Keratinocyte (primary cell): ENCODE measurements around the gene DNMBP. TPM values are rescaled to one million over a fixed set of nuclear protein-coding genes. Genes with fewer than 3 reads are reported as not detected.

ENCODE experiments used
- DNase-seq: peaks from one replicate; pipeline ENCODE4 v3.0.0-alpha.2; 2011; ENCODE audit warnings: low read depth, missing footprints, low spot score
- FAIRE-seq: peaks from 2 replicates; lab custom pipeline; 2011; peaks lifted over from hg19 to GRCh38; lab: Jason Lieb, UNC
- H2AFZ ChIP-seq: 2 replicates; pipeline ENCODE4 v1.6.0; 2012; ENCODE audit warnings: low read length, control low read depth, inconsistent platforms; ENCODE audit not compliant: control insufficient read depth
- H3K27ac ChIP-seq: 2 replicates; pipeline ENCODE4 v1.5.1; 2011; ENCODE audit warnings: low read length; ENCODE audit not compliant: control insufficient read depth, insufficient read depth
- H3K27me3 ChIP-seq: 3 replicates; pipeline ENCODE4 v1.6.0; 2011; ENCODE audit warnings: low read length; ENCODE audit not compliant: control insufficient read depth, insufficient read depth; ENCODE audit errors: extremely low read depth
- H3K36me3 ChIP-seq, 2 experiments: 2 replicates in 1 of 2; 3 replicates in 1 of 2; pipeline ENCODE4 v1.5.1; 2011; ENCODE audit warnings: low read length in 2 of 2, mild to moderate bottlenecking in 1 of 2; ENCODE audit not compliant: control insufficient read depth in 2 of 2, insufficient read depth in 2 of 2; ENCODE audit errors: extremely low read depth in 1 of 2
- H3K4me1 ChIP-seq: 3 replicates; pipeline ENCODE4 v1.5.1; 2011; ENCODE audit warnings: low read length; ENCODE audit not compliant: control insufficient read depth, insufficient read depth; ENCODE audit errors: extremely low read depth
- H3K4me2 ChIP-seq: 3 replicates; pipeline ENCODE4 v1.6.0; 2011; ENCODE audit warnings: low read depth, low read length; ENCODE audit not compliant: control insufficient read depth, insufficient read depth; ENCODE audit errors: extremely low read depth
- H3K4me3 ChIP-seq, 3 experiments: fragments of 200-600 bp in 1 of 3; sonication (generic) in 1 of 3; 2 replicates in 2 of 3; 3 replicates in 1 of 3; pipeline ENCODE4 v1.5.1; 2011 to 2016; ENCODE audit warnings: low read length in 3 of 3, mild to moderate bottlenecking in 3 of 3, control low read depth in 2 of 3, inconsistent platforms in 1 of 3, low read depth in 1 of 3, mixed read lengths in 1 of 3, mixed run types in 1 of 3, moderate library complexity in 1 of 3; ENCODE audit not compliant: control insufficient read depth in 2 of 3, insufficient read depth in 2 of 3; ENCODE audit errors: extremely low read depth in 1 of 3
- H3K79me2 ChIP-seq: 2 replicates; pipeline ENCODE4 v1.6.0; 2012; ENCODE audit warnings: low read length; ENCODE audit not compliant: control insufficient read depth, insufficient read depth
- H3K9ac ChIP-seq: 3 replicates; pipeline ENCODE4 v1.6.0; 2011; ENCODE audit warnings: low read length; ENCODE audit not compliant: control insufficient read depth, insufficient read depth; ENCODE audit errors: extremely low read depth
- H3K9me1 ChIP-seq: 3 replicates; pipeline ENCODE4 v1.6.0; 2011; ENCODE audit warnings: low read length; ENCODE audit not compliant: control insufficient read depth, insufficient read depth; ENCODE audit errors: extremely low read depth
- H3K9me3 ChIP-seq: 2 replicates; pipeline ENCODE4 v1.5.1; 2012; ENCODE audit warnings: low read depth, low read length; ENCODE audit not compliant: control insufficient read depth
- H4K20me1 ChIP-seq: 3 replicates; pipeline ENCODE4 v1.6.0; 2011; ENCODE audit warnings: low read length; ENCODE audit not compliant: control insufficient read depth, insufficient read depth; ENCODE audit errors: extremely low read depth
- EZH2 ChIP-seq: IDR thresholded peaks from one replicate; pipeline ENCODE4 v1.6.1; 2012; ENCODE audit warnings: inconsistent platforms, mild to moderate bottlenecking, low read length, moderate library complexity
- dilution Hi-C: fragments of 300-500 bp; cut with MboI; formaldehyde crosslinking; loops from one replicate; pipeline ENCODE4 v1.7.0; 2020; ENCODE audit warnings: low sequenced_read_pairs; ENCODE audit not compliant: extremely low pct_ligation_motif_present
- polyA plus RNA-seq, 5 experiments: library from polyadenylated mRNA; depleted of rRNA in 3 of 5; stranded (reverse) in 3 of 5; stranded (forward) in 1 of 5; unstranded in 1 of 5; fragments of >200 nt; gene quantifications; 1 replicate in 1 of 5; 2 replicates in 3 of 5; 3 replicates in 1 of 5; pipeline versions ENCODE4 v1.2.1 to v1.2.3, GENCODE V29; 2011 to 2012; ENCODE audit warnings: missing spikeins in 2 of 5, low read depth in 1 of 5, low replicate concordance in 1 of 5
- TF ChIP-seq, protein P1 (sequence below), 3 experiments: IDR thresholded peaks in 1 of 3; conservative IDR thresholded peaks in 1 of 3; optimal IDR thresholded peaks in 1 of 3; 2 replicates in 2 of 3; 3 replicates in 1 of 3; pipeline versions ENCODE3 to v1.5.1; 2011; ENCODE audit warnings: low read length in 3 of 3, mild to moderate bottlenecking in 3 of 3, moderate library complexity in 2 of 3, control low read depth in 1 of 3, inconsistent platforms in 1 of 3; ENCODE audit not compliant: insufficient read depth in 2 of 3; ENCODE audit errors: extremely low read depth in 1 of 3

Gene DNMBP
- polyA plus RNA-seq, 1 donor (not counting 4 experiments of a cell fraction or from before 2014, with no cell fraction given) = 15.8 TPM

DNA sequence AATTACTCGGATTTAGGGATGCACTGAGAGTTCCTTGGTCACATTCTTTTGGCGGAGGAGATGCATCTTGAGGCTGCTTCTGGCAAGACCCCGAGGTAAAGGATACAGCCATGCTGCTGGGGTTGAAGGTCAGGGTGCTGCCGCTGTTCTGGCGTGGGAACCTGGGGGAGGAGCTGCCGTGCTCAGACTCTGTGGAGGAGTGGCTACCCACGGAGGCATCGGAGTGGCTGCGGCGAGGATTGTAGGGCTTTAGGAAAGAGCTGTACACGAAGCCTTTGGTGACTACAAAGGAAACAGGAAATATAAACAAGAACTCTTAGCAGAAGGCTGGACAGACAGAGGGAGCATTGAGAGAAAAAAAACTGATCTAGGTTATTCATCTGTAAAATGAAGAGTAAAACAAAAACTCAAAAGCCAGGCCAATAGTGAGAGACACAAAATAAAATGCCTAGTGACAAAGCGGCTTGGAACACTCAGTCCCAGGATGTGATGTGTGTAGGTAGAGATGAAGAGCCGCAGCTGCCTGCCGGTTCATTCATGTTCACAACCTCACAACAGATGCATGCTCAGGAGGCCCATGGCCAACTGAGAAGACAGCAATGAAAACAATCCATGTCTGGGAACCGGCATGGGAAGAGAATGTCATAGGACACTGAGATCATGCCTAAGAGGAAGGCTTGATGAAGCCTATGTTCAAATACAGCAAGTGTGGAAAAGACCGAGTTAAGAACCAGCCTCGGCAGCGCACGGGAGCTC lies 129.5 kb downstream of the DNMBP start:
- dilution Hi-C loops = no loop called here
- Histone ChIP-seq H3K27me3 (no peaks in the 10 kb centered on the region), H3K36me3 (peaks cover 35 to 61% of the 10 kb centered on the region in 2 experiments), H3K9me3 (no peaks in the 10 kb centered on the region), H3K4me1 (no peaks in the 10 kb centered on the region), H4K20me1 (no peaks in the 10 kb centered on the region), H3K9me1 (no peaks in the 10 kb centered on the region), H3K9ac (no peak overlapping the region), H3K79me2 (peaks cover 2% of the 10 kb centered on the region), H3K27ac (no peak overlapping the region), H2AFZ (no peak overlapping the region), H3K4me2 (no peak overlapping the region), H3K4me3 (no peak overlapping the region)
- DNase-seq = no peak
- no peak for FAIRE-seq
- TF ChIP-seq, protein P1, sequence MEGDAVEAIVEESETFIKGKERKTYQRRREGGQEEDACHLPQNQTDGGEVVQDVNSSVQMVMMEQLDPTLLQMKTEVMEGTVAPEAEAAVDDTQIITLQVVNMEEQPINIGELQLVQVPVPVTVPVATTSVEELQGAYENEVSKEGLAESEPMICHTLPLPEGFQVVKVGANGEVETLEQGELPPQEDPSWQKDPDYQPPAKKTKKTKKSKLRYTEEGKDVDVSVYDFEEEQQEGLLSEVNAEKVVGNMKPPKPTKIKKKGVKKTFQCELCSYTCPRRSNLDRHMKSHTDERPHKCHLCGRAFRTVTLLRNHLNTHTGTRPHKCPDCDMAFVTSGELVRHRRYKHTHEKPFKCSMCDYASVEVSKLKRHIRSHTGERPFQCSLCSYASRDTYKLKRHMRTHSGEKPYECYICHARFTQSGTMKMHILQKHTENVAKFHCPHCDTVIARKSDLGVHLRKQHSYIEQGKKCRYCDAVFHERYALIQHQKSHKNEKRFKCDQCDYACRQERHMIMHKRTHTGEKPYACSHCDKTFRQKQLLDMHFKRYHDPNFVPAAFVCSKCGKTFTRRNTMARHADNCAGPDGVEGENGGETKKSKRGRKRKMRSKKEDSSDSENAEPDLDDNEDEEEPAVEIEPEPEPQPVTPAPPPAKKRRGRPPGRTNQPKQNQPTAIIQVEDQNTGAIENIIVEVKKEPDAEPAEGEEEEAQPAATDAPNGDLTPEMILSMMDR (optimal IDR thresholded peaks at IDR 0.05 in 1 of 3, IDR thresholded peaks at IDR 0.05 in 1 of 3, conservative IDR thresholded peaks at IDR 0.05 in 1 of 3; ENCODE audit: extremely low read depth in 1 of 3, insufficient read depth in 2 of 3, low read length in 3 of 3) = no peak
- TF ChIP-seq EZH2 = no peak

DNA sequence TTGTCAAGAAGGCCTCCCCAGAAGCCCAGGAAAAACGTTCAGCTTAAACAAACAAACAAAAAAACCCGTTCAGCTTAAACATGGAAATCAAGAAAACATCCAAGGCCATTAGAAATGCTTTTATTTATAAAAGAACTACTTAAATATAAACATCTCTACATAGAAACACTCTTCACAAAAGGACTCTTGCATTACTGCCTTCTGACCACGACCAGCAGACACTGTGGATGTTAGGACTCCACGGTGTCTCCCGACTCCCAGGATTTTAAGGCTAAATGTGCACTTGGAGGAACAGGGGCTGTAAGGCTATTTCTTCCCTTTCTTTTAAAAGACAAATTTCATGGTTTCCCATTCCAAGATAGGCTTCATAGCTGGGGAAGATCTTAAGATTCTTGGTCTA lies 134.3 kb downstream of the DNMBP start:
- Histone ChIP-seq H3K9me3 (no peaks in the 10 kb centered on the region), H3K36me3 (peaks cover 20 to 37% of the 10 kb centered on the region in 2 experiments), H3K79me2 (peaks cover 2% of the 10 kb centered on the region), H3K27ac (no peak overlapping the region), H4K20me1 (no peaks in the 10 kb centered on the region), H3K9me1 (no peaks in the 10 kb centered on the region), H2AFZ (no peak overlapping the region), H3K4me2 (no peak overlapping the region), H3K4me3 (no peak overlapping the region), H3K27me3 (no peaks in the 10 kb centered on the region), H3K4me1 (no peaks in the 10 kb centered on the region), H3K9ac (no peak overlapping the region)
- no peak for DNase-seq
- FAIRE-seq = no peak
- no peak for TF ChIP-seq EZH2
- TF ChIP-seq, protein P1 (optimal IDR thresholded peaks at IDR 0.05 in 1 of 3, IDR thresholded peaks at IDR 0.05 in 1 of 3, conservative IDR thresholded peaks at IDR 0.05 in 1 of 3; ENCODE audit: extremely low read depth in 1 of 3, insufficient read depth in 2 of 3, low read length in 3 of 3) = no peak
- dilution Hi-C loops = no loop called here
